Measurements from ENCODE around the gene MRPS22. TPM values are rescaled to one million over a fixed set of nuclear protein-coding genes. Genes with fewer than 3 reads are reported as not detected.

MRPS22 gene
- total RNA-seq, 1 experiment from 2014 or later, result 45.7 TPM

- H2BK12ac ChIP-seq (ENCODE audit: insufficient read length, low read depth, low read length), result no peak overlapping the region
- no peak overlapping the region for H3T11ph ChIP-seq (ENCODE audit: low read length)
- no peaks in the 10 kb centered on the region for H3K36me3 Mint-ChIP-seq (ENCODE audit: insufficient read depth in 1 of 3, low read depth in 3 of 3)
- no peak overlapping the region for H3K4ac ChIP-seq (ENCODE audit: low read depth, low read length)
- no peaks in the 10 kb centered on the region for H3K27me3 ChIP-seq (ENCODE audit: insufficient read depth, low read length)
- DNase-seq, result no peak
- WGBS (ENCODE audit: extremely low coverage, insufficient read length, low lambda C conversion rate), result no CpG with 5 or more reads among the region's 4 CpGs
- H3K18ac ChIP-seq (ENCODE audit: insufficient read length, low read depth, low read length), result no peak overlapping the region
- peaks cover 20 to 24% of the 10 kb centered on the region in 2 experiments for H3K4me1 Mint-ChIP-seq
- no peaks in the 10 kb centered on the region for H3K23me2 ChIP-seq (ENCODE audit: insufficient read length, low read depth, low read length, poor library complexity, severe bottlenecking)
- no peaks in the 10 kb centered on the region for H3K9me3 ChIP-seq (ENCODE audit: control insufficient read depth, low read depth, low read length)
- no peaks in the 10 kb centered on the region for H3K79me2 ChIP-seq (ENCODE audit: insufficient read depth, low read length)
- H2BK15ac ChIP-seq (ENCODE audit: low read depth, low read length), result no peak overlapping the region
- H3K9me3 Mint-ChIP-seq, result no peaks in the 10 kb centered on the region
- H4K20me1 ChIP-seq (ENCODE audit: control insufficient read depth, insufficient read depth, insufficient read length), result no peaks in the 10 kb centered on the region
- H3K56ac ChIP-seq (ENCODE audit: insufficient read length, low read depth, low read length), result no peak overlapping the region
- no peak overlapping the region for H2AFZ ChIP-seq (ENCODE audit: low read length)
- peaks cover 10% of the 10 kb centered on the region for H3K27me3 Mint-ChIP-seq (ENCODE audit: low read depth)
- no peak overlapping the region for H3K14ac ChIP-seq (ENCODE audit: insufficient read depth, low read length)
- H3K4me3 Mint-ChIP-seq, result no peak overlapping the region
- H3K79me1 ChIP-seq (ENCODE audit: insufficient read depth, low read depth, low read length, poor library complexity, severe bottlenecking), result no peaks in the 10 kb centered on the region
- H3K23ac ChIP-seq (ENCODE audit: insufficient read length, low read depth, low read length), result no peak overlapping the region
- no peak overlapping the region for H2BK120ac ChIP-seq (ENCODE audit: low read depth, low read length, poor library complexity, severe bottlenecking)
- H3K4me1 ChIP-seq (ENCODE audit: insufficient read depth, low read length), result no peaks in the 10 kb centered on the region
- no peak overlapping the region for H3K27ac ChIP-seq (ENCODE audit: insufficient read length, low read depth, low read length)
- H3K9ac ChIP-seq (ENCODE audit: extremely low read depth, insufficient read length, low read length), result no peak overlapping the region
- H4K91ac ChIP-seq (ENCODE audit: insufficient read length, low read depth, low read length), result no peak overlapping the region
- H2AK5ac ChIP-seq (ENCODE audit: insufficient read length, low read length), result no peak overlapping the region
- H3K4me2 ChIP-seq (ENCODE audit: insufficient read depth, insufficient read length, low read length), result no peak overlapping the region
- H4K5ac ChIP-seq (ENCODE audit: insufficient read length, low read depth, low read length), result no peak overlapping the region
- H2BK20ac ChIP-seq (ENCODE audit: low read depth, low read length, poor library complexity, severe bottlenecking), result no peak overlapping the region
- TF ChIP-seq CTCF (conservative IDR thresholded peaks at IDR 0.05), result no peak
- H3K27ac Mint-ChIP-seq, result no peak overlapping the region
- H4K8ac ChIP-seq (replicated peaks; ENCODE audit: insufficient read length, low read depth, low read length), result no peak overlapping the region
- H2BK5ac ChIP-seq (ENCODE audit: insufficient read length, low read length), result no peak overlapping the region
These were observed 33.9 kb upstream of the MRPS22 start for GRCh38 chr3:139309880-139310279.

Data from H9 (cell line).